ENCODE data around the gene HIGD2A. TPM values are rescaled to one million over a fixed set of nuclear protein-coding genes. Genes with fewer than 3 reads are reported as not detected.
A peak's percentile ranks its signal among the peaks of the same experiment; 100 is the strongest.

HIGD2A gene
- total RNA-seq, 2 donors from 2014 or later, result 20.1 to 44.1 TPM

DNA sequence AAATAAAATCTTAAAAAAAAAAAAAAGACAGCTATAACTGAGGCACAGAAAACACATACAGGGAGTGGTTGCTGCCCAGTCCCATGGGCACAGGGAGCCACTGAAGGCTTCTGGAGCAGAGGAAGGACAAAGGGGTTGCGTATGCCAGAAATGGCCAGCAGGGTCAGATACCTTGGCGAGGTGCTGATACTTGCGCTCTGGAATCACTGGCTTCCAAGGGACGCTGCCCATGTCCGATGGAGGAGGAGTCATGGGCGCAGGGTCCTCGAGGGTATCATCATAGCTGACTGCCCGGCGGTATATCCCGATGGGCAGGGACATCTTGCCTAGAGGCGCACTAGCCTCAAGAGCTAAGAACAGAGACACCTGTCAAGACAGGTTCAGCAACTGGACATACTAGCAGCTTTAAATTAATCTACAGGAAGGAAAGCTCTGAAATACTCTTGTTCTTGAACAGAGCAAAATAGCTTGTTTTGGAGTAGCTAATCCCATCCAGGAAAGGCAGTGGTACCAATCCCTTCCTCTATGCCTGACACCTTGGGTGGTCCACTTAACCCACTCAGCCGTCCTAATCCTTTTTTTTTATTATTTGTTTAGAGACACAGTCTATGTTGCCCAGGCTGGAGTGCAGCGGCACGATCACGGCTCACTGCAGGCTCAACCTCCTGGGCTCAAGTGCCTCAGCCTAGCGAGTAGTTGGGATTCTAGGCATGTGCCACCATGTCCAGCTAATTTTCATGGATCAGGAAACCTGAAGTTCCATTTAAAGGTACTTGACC is 33.0 kb upstream of the HIGD2A start:
- ATAC-seq, result no peak
- peaks cover 11% of the 10 kb centered on the region for H3K4me1 ChIP-seq
- no peaks in the 10 kb centered on the region for H3K27me3 ChIP-seq
- DNase-seq, result no peak
- 89 to 91% methylated on average over 16 of the region's 16 CpGs for WGBS, 2 donors
- no peaks in the 10 kb centered on the region for H3K9me3 ChIP-seq
- intact Hi-C loops (cut with DNase I), result no loop called here
- no peak overlapping the region for H3K4me3 ChIP-seq
- peaks cover 0 to 2% of the 10 kb centered on the region in 2 donors for H3K36me3 ChIP-seq (replicated peaks in 1 of 2; ENCODE audit: insufficient read depth in 1 of 2, low read depth in 2 of 2)
- no peak overlapping the region for H3K27ac ChIP-seq
- no peak for TF ChIP-seq POLR2A (IDR thresholded peaks at IDR 0.05)
- TF ChIP-seq, protein P1, sequence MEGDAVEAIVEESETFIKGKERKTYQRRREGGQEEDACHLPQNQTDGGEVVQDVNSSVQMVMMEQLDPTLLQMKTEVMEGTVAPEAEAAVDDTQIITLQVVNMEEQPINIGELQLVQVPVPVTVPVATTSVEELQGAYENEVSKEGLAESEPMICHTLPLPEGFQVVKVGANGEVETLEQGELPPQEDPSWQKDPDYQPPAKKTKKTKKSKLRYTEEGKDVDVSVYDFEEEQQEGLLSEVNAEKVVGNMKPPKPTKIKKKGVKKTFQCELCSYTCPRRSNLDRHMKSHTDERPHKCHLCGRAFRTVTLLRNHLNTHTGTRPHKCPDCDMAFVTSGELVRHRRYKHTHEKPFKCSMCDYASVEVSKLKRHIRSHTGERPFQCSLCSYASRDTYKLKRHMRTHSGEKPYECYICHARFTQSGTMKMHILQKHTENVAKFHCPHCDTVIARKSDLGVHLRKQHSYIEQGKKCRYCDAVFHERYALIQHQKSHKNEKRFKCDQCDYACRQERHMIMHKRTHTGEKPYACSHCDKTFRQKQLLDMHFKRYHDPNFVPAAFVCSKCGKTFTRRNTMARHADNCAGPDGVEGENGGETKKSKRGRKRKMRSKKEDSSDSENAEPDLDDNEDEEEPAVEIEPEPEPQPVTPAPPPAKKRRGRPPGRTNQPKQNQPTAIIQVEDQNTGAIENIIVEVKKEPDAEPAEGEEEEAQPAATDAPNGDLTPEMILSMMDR (IDR thresholded peaks at IDR 0.05), result no peak

DNA sequence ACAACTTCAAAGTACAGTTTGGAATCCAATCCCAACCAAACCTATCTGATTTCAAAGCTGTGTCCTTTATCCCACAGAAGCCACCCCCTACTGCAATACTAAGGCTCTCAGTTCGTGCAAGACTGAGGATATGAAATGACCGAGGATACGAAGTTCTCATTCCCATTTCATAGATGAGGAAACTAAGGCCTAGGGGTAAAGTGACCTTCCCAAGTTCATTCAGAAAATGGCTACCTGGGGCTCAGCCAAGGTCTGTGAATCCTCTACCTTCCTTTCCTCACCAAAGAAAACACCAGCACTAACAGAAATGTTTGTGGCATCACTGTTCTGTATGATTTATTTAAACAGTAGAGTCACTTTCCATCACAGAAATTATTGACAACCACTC is 32.4 kb upstream of the HIGD2A start:
- TF ChIP-seq, protein P1 (IDR thresholded peaks at IDR 0.05), result no peak
- no peak for TF ChIP-seq POLR2A (IDR thresholded peaks at IDR 0.05)
- H3K36me3 ChIP-seq (replicated peaks in 1 of 2; ENCODE audit: insufficient read depth in 1 of 2, low read depth in 2 of 2), result no peaks in the 10 kb centered on the region
- no peaks in the 10 kb centered on the region for H3K27me3 ChIP-seq
- peaks cover 11% of the 10 kb centered on the region for H3K4me1 ChIP-seq
- DNase-seq (no peak), ATAC-seq (no peak)
- no peaks in the 10 kb centered on the region for H3K9me3 ChIP-seq
- H3K27ac ChIP-seq, result no peak overlapping the region
- H3K4me3 ChIP-seq, result no peak overlapping the region
- WGBS, 2 donors, result 85 to 91% methylated on average over 3 of the region's 3 CpGs
- intact Hi-C loops (cut with DNase I), result no loop called here

DNA sequence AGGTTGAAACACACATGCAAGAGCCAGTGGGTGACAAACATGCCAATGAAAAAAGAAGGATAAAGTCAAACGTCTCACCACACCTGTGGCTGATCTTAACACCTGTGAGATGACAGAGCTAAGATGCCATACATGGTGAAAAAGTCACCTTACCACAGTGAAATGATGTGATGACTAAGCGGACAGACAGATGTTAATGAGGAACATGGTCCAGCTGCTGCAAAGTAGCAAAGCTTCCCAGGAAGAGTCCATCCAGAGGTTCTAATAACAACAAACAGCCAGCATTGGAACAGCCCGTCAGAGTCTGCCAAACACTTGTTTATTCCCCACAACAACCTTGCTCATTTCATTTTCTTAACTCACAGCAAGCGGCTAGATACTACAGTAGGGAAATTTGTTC is 28.9 kb upstream of the HIGD2A start:
- intact Hi-C loops (cut with DNase I), result no loop called here
- Histone ChIP-seq H3K4me3 (no peak overlapping the region), H3K27me3 (no peaks in the 10 kb centered on the region), H3K4me1 (peaks cover 16% of the 10 kb centered on the region), H3K27ac (no peak overlapping the region), H3K9me3 (no peaks in the 10 kb centered on the region), H3K36me3 (replicated peaks in 1 of 2; ENCODE audit: insufficient read depth in 1 of 2, low read depth in 2 of 2) (no peaks in the 10 kb centered on the region)
- 55 to 69% methylated on average over 4 of the region's 4 CpGs for WGBS, 2 donors
- no peak for TF ChIP-seq POLR2A (IDR thresholded peaks at IDR 0.05)
- TF ChIP-seq, protein P1 (IDR thresholded peaks at IDR 0.05), result no peak
- ATAC-seq, result no peak
- DNase-seq, result no peak

DNA sequence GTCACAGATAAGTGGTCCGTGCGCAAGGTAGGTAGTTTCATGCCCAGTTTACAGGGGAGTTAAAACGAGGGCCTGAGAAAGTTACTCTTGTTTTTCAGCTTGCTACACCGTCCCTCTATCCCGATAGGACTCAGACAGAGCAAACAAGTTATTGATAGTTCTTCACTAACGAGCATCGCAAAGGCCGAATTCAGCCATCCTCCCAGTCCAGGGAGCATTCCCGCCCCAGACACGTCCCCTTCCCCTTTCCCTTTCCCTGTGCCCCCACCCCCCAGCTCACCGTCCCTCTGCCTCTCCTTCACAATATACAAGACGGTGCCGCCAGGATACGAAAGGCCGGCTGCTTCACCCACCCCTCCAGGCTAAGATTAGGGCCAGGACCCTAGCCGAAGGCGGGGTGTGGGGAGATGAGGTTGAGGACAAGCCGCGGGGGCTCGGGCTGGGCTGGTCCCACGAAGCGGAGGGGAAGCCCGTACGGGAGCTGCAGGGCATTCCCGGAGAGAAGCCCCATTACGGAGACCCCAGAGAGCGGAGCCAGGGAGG is 27.6 kb upstream of the HIGD2A start:
- peak overlapping the region; percentile 68 to 99 for H3K4me3 ChIP-seq
- no peak for TF ChIP-seq POLR2A (IDR thresholded peaks at IDR 0.05)
- TF ChIP-seq, protein P1 (IDR thresholded peaks at IDR 0.05), result no peak
- H3K4me1 ChIP-seq, result peaks cover 25% of the 10 kb centered on the region
- WGBS, 2 donors, result 1% methylated on average over 21 to 27 of the region's 27 CpGs
- peak; percentile 24 for ATAC-seq
- H3K9me3 ChIP-seq, result no peaks in the 10 kb centered on the region
- H3K36me3 ChIP-seq (replicated peaks in 1 of 2; ENCODE audit: insufficient read depth in 1 of 2, low read depth in 2 of 2), result no peaks in the 10 kb centered on the region
- DNase-seq, result peak; percentile 18 to 29 (median 22)
- intact Hi-C loops (cut with DNase I), result no loop called here
- no peaks in the 10 kb centered on the region for H3K27me3 ChIP-seq
- H3K27ac ChIP-seq, result peak overlapping the region in 3 of 4 donors; percentile 81 to 90 (median 81)

Data from body of pancreas (tissue), 4 donors.